DOHH2 (cell line): Measurements from ENCODE around the gene TESK1.
A peak's percentile ranks its signal among the peaks of the same experiment; 100 is the strongest.

Experiments
- H3F3A ChIP-seq: fragments of 200-600 bp; sonication (generic), shearing (Covaris generic); 2 replicates; pipeline ENCODE4 v1.6.0; 2016; ENCODE audit warnings: antibody characterized with exemption, mild to moderate bottlenecking; ENCODE audit not compliant: control insufficient read depth, insufficient read depth
- H3K27ac ChIP-seq: fragments of 200-600 bp; sonication (generic); 2 replicates; pipeline ENCODE4 v1.5.1; 2014; ENCODE audit warnings: low read depth, mild to moderate bottlenecking, low read length, moderate library complexity
- H3K27me3 ChIP-seq: fragments of 200-600 bp; sonication (generic); 2 replicates; pipeline ENCODE4 v1.6.1; 2014; ENCODE audit warnings: mild to moderate bottlenecking, low read length, mixed read lengths; ENCODE audit not compliant: control insufficient read depth
- H3K36me3 ChIP-seq: fragments of 200-600 bp; sonication (generic); 2 replicates; pipeline ENCODE4 v1.6.1; 2014; ENCODE audit warnings: mild to moderate bottlenecking, low read length, moderate library complexity, mixed read lengths; ENCODE audit not compliant: control insufficient read depth
- H3K4me1 ChIP-seq: fragments of 200-600 bp; sonication (generic); 2 replicates; pipeline ENCODE4 v1.6.1; 2014; ENCODE audit warnings: mild to moderate bottlenecking, low read length, mixed read lengths; ENCODE audit not compliant: control insufficient read depth
- H3K4me2 ChIP-seq: fragments of 200-600 bp; sonication (generic); 2 replicates; pipeline ENCODE4 v1.6.0; 2014; ENCODE audit warnings: mild to moderate bottlenecking, low read length, moderate library complexity
- H3K4me3 ChIP-seq: fragments of 200-600 bp; sonication (generic); 2 replicates; pipeline ENCODE4 v1.5.1; 2014; ENCODE audit warnings: mild to moderate bottlenecking, low read length, mixed read lengths
- H3K79me2 ChIP-seq: fragments of 200-600 bp; sonication (generic); 2 replicates; pipeline ENCODE4 v1.6.1; 2014; ENCODE audit warnings: mild to moderate bottlenecking, low read length, mixed read lengths; ENCODE audit not compliant: control insufficient read depth
- H3K9me2 ChIP-seq: fragments of 200-600 bp; sonication (generic); replicated peaks from 2 replicates; pipeline ENCODE4 v1.6.1; 2014; ENCODE audit warnings: mild to moderate bottlenecking, low read length, mixed read lengths; ENCODE audit not compliant: control insufficient read depth
- H3K9me3 ChIP-seq: fragments of 200-600 bp; sonication (generic); 2 replicates; pipeline ENCODE4 v1.6.1; 2014; ENCODE audit warnings: antibody characterized with exemption, low read length, mixed read lengths; ENCODE audit not compliant: control insufficient read depth, insufficient read depth
- H4K20me1 ChIP-seq: fragments of 200-600 bp; sonication (generic); 2 replicates; pipeline ENCODE4 v1.6.0; 2014; ENCODE audit warnings: low read depth, mild to moderate bottlenecking, antibody characterized with exemption, low read length, moderate library complexity; ENCODE audit not compliant: control insufficient read depth, insufficient read depth
- EZH2phosphoT487 ChIP-seq: fragments of 200-600 bp; sonication (generic); IDR thresholded peaks from 2 replicates; pipeline ENCODE4 v1.6.1; 2017; ENCODE audit warnings: borderline replicate concordance, mild to moderate bottlenecking, antibody characterized with exemption, low read length, moderate library complexity, mixed read lengths
- TF ChIP-seq, protein P1 (sequence below): fragments of 200-600 bp; sonication (generic); IDR thresholded peaks from one replicate; pipeline ENCODE4 v1.5.1; 2014; ENCODE audit warnings: antibody characterized with exemption, mild to moderate bottlenecking, low read depth, low read length; ENCODE audit not compliant: poor library complexity, severe bottlenecking

TESK1 gene

DNA sequence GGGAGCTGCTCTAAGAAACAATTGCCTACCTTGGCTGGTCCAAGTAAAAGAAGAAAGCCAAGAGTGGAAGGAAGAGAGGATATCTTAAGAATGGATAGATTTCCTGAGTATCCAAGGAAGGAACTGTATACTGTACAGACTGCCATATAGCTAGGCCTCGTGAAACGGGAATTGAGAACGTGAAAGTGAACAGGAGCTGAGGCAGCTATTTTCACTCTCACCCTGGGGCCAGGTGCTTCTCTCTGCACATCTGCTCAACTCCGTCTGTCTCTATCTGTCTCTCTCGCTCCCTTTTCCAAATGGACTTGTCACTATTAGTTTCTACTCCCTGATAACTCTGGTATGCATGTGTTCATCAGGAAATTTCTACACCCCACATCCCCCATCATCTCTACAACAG lies 35.9 kb upstream of the TESK1 start:
- H3K27ac ChIP-seq = peak overlapping the region; percentile 41
- no peaks in the 10 kb centered on the region for H3F3A ChIP-seq
- H3K79me2 ChIP-seq = no peaks in the 10 kb centered on the region
- H3K36me3 ChIP-seq = no peaks in the 10 kb centered on the region
- H4K20me1 ChIP-seq = no peaks in the 10 kb centered on the region
- H3K4me2 ChIP-seq = peak overlapping the region; percentile 58
- no peaks in the 10 kb centered on the region for H3K9me3 ChIP-seq
- H3K27me3 ChIP-seq = no peaks in the 10 kb centered on the region
- peaks cover 24% of the 10 kb centered on the region for H3K4me1 ChIP-seq
- no peaks in the 10 kb centered on the region for H3K9me2 ChIP-seq
- TF ChIP-seq, protein P1, sequence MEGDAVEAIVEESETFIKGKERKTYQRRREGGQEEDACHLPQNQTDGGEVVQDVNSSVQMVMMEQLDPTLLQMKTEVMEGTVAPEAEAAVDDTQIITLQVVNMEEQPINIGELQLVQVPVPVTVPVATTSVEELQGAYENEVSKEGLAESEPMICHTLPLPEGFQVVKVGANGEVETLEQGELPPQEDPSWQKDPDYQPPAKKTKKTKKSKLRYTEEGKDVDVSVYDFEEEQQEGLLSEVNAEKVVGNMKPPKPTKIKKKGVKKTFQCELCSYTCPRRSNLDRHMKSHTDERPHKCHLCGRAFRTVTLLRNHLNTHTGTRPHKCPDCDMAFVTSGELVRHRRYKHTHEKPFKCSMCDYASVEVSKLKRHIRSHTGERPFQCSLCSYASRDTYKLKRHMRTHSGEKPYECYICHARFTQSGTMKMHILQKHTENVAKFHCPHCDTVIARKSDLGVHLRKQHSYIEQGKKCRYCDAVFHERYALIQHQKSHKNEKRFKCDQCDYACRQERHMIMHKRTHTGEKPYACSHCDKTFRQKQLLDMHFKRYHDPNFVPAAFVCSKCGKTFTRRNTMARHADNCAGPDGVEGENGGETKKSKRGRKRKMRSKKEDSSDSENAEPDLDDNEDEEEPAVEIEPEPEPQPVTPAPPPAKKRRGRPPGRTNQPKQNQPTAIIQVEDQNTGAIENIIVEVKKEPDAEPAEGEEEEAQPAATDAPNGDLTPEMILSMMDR = no peak
- TF ChIP-seq EZH2phosphoT487 = no peak
- peak overlapping the region; percentile 31 for H3K4me3 ChIP-seq

DNA sequence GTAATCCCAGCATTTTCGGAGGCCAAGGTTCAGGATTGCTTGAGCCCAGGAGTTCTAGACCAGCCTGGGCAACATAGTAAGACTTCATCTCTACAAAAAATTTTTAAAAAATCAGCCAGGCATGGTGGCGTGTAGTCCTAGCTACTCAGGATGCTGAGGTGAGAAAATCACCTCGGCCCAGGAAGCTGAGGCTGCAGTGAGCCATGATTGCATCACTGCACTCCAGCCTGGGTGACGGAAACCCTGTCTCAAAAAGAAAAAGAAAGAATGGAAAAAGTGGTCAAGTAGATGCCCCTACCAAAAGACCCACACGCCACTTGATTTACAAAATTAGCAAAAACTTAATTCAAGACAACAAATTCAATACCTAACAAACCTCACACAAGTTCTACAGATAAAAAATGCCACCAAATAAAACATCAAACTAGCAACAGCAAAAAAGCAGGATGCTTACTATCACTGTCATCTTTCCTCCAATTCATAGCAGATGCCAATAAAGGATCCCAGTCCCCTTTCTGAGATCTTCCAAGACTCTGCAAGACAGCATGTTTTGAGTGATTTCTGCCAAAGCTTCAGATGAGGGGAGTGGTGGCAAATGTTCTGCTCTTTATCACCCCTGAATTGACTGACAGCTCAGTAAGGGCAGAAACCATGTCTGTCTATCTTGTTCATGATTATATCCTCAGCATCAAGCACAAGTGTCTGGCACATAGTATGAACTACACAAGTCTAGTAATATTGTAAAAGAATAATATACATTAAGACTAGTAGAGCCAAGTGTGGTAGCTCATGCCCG lies 34.2 kb upstream of the TESK1 start:
- no peaks in the 10 kb centered on the region for H3K9me3 ChIP-seq

DNA sequence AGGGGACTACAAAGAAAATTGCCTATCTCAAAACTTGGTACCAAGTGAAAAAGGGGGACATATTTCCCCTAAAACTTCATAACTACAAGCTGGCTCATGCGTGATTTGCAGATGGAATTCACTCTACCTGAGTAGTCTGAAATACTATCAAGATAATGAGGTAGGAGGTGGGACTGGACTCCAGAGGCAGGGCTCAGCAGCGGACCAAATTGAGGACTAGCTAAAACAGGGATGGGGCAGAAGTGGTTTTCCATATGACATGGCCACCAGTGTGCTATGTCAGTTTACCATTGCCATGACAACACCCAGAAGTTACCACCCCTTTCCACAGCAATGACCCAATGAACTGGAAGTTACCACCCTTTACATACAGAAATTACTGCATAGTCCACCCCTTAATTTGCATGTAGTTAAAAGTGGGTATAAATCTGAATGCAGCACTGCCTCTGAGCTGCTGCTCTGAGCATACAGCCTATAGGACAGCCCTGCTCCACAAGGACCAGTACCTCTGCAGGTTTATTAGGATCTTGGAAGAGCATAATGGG lies 30.4 kb upstream of the TESK1 start:
- no peaks in the 10 kb centered on the region for H3K79me2 ChIP-seq
- no peaks in the 10 kb centered on the region for H4K20me1 ChIP-seq
- H3F3A ChIP-seq = no peaks in the 10 kb centered on the region
- no peak overlapping the region for H3K27ac ChIP-seq
- H3K36me3 ChIP-seq = no peaks in the 10 kb centered on the region
- H3K4me1 ChIP-seq = peaks cover 16% of the 10 kb centered on the region
- no peak overlapping the region for H3K4me3 ChIP-seq
- no peaks in the 10 kb centered on the region for H3K9me3 ChIP-seq
- H3K9me2 ChIP-seq = no peaks in the 10 kb centered on the region
- H3K27me3 ChIP-seq = no peaks in the 10 kb centered on the region
- TF ChIP-seq, protein P1 = no peak
- TF ChIP-seq EZH2phosphoT487 = no peak
- H3K4me2 ChIP-seq = no peak overlapping the region

More for the DNA sequence above, 34.2 kb upstream of the TESK1 start:
- H3K27ac ChIP-seq = no peak overlapping the region
- peak overlapping the region; percentile 58 for H3K4me2 ChIP-seq
- H3K79me2 ChIP-seq = no peaks in the 10 kb centered on the region
- no peaks in the 10 kb centered on the region for H3F3A ChIP-seq
- H4K20me1 ChIP-seq = no peaks in the 10 kb centered on the region
- H3K36me3 ChIP-seq = no peaks in the 10 kb centered on the region
- H3K4me1 ChIP-seq = peaks cover 24% of the 10 kb centered on the region
- H3K27me3 ChIP-seq = no peaks in the 10 kb centered on the region
- TF ChIP-seq EZH2phosphoT487 = no peak
- TF ChIP-seq, protein P1 = no peak
- H3K9me2 ChIP-seq = no peaks in the 10 kb centered on the region
- H3K4me3 ChIP-seq = no peak overlapping the region
